ENCODE data around the gene SV2A.
"Not testable (repeated sequence)": the region's sequence is repeated elsewhere in the genome, so short reads cannot be mapped to it uniquely, and the experiment has no call there.

Gene SV2A

DNA sequence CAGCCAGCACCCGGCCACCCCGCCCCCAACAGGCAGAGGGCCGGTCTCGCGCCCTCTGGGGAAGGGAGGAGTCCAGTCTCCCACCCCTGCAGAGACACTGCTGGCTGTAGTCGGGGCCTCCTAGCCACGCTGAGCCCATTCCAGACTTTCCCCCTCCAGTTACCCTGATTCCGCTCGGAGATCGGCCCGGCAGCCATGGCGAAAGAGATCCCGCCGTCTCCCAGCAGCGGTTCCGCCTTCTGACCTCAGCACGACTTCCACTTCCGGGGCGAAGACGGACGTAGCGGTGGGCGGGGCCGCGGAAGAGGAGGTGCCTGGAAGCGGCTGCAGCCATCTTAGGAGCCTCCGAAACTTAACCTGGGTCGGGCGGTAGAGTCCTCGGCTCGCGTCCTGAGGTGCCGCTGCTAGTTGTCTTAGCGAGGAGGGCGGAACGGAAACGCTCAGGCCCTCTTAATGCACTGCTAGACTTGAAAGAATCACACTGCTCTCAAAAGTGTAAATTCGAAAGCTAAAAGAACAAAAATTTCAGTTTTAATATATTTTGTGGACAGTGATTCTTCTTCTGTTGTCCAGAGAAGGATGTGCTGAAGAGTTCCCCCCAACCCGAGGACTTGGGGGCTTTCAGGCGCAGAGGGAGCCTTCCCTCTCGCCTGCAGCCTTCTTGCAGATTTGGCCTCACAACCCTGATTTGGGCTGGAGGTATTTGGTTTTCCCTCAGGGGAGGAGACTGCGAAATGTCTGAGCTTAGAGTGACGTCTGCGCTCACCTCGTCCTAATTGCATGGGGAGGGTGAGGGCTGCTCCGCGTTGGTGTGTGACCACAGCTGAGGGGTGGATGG is 10.1 kb upstream of the SV2A start, which contains the start of gene SF3B4:
Gene SF3B4, minus strand, starts transcription at position 241 of the 838 bp plus-strand sequence. Its CDS starts 44 bp downstream, at position 197.
- DNase-seq: peak; percentile 96

- DNase-seq: no peak
These were observed 9.5 kb upstream of the SV2A start for GRCh38 chr1:149927056-149927562.

- DNase-seq: no peak
These were observed 8.7 kb upstream of the SV2A start for GRCh38 chr1:149926296-149926695.

GRCh38 chr1:149925751-149926150 is 8.1 kb upstream of the SV2A start:
- no peak for DNase-seq

- no peak for DNase-seq
These were observed 7.7 kb upstream of the SV2A start for GRCh38 chr1:149925345-149925744.

DNA sequence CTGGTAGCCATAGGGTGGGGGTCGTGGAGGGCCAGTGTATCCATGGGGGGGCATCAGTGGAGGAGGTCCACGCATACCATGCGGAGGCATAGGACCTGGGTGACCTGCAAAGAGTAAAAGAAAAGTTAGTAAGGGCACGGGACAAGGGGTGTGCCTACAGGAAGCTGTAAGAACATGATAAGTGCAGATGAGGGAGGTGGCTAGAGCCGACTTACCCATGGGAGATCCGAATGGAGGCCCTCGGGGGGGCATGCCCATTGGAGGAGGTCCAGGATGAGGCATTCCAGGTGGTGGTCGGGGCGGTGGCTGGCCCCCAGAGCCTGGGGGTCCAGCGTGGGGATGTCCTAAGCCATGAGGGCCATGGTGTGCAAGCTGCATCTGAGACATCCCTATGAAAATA is 6.0 kb upstream of the SV2A start:
- DNase-seq: no peak

DNA sequence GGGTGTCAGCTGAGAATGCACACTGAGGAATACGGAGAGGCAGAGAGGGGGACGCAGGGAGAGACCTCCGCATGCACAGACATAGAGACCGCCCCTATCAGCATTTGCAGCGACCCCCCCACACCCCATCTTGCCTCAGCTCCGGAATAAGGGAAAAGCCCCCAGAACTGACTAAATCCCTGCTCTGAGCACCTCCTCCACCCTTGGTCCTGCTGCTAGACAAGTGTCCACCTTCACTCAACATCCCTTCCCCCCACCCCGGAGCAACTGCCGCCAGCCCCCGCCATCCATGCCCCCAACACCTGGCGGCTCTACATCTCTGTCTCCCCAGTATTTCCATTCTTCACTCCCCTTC is 769 bp downstream of the SV2A start:
- no peak for DNase-seq

DNA sequence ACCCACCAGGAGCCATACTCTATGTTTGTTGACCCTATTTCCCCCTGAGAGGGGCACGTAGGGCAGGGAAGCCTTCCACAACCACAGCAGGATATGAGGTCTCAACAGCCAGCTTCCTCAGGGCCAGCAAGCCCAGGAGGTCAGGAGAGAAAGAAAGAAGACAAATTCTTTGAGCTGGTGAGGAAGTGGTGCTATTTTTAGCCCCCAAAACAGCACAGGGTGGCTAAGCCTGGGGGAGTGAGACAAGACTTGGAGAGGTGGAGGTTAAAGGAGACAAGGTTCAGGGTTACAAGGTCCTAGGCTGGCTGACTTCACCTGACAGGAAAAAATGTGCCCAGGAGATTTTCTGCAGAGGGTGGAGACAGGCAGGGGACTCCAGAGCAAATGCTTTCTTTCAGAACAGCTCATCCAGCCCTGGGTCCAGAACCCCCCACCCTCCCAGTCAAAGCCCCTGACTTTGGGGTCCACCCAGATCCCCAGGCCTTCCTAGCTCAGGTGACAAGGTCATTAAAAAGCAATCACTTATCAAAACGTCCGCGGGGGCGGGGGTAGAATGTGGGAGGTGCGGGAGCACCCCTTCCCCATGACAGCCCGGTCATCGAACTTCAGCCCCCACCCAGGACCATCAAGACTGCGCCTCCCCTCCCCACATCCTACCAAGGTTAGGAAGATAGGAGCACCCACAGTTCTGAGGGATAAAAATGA is 1.3 kb downstream of the SV2A start:
- no peak for DNase-seq

- DNase-seq: no peak
These were observed 2.0 kb downstream of the SV2A start for GRCh38 chr1:149915429-149916192.

GRCh38 chr1:149914545-149914944 is 3.1 kb downstream of the SV2A start:
- no peak for DNase-seq

- DNase-seq: no peak
These were observed 11.0 kb downstream of the SV2A start for GRCh38 chr1:149906570-149907075.

DNA sequence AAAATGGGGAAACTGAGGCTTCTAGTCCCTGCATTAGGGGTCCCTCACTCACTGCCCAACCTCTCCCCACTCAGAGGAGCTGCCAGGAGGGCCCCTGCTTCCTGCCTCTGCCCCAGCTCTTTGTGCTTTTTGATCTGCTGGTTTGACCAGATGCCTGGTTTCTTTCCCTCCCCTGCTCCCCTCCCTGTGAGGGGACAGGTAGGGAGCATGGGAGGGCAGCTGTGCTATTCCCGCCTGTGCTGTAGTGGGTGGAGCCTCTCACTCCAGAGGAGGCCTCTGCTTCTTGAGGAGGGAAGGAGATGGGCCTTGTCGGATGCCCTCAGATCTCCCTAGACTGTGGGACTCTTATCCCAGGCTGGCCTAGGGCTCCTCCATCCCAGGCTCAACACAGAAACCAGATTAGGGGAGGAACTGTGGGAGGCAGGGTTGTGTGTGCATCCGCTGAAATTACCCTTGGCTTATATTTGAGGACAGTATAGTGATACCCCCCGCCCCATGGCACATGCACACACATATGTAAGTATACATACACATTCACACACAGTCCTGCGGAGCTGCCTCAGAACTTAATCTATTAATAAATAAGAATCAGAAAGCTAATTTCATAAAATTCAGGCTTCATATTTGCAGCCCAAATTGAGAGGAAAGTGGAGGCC is 13.7 kb downstream of the SV2A start:
- DNase-seq: no peak

DNA sequence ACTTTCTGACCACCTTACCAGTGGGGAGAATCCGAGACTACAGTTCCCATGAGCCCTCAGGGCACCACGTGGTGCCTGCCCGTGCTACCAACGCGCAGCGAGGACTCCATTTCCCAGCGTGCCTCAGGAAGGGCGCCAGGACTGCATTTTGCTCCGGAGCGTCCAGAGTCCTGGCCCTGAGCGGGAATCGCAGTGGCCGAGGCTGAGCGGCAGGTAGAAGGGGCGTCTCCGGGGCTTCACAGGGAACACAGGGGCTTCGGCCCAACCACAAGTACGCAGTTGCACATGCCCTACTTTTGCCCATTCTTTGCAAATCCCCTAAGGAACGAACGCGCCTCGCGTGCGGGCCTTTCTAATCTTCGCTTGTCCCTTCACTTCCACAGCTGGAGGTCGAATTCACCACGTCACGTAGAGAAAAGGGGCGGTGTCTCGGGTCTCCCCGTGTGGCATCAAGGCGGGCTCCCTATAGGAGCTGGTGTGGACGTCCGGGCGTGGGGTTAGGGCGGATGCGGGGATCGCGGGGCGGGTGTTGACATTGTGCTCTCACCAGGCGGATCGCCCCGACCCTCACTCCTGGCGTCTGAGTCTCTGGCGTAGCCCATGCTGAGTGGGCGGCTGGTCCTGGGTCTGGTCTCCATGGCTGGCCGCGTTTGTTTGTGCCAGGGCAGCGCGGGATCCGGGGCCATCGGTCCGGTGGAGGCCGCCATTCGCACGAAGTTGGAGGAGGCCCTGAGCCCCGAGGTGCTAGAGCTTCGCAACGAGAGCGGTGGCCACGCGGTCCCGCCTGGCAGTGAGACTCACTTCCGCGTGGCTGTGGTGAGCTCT is 18.0 kb downstream of the SV2A start, which contains the start of gene BOLA1:
Gene BOLA1, plus strand, starts transcription at position 109 of the 825 bp plus-strand sequence. Its CDS starts 492 bp downstream, at position 601.
- DNase-seq: peak; percentile 92

DNA sequence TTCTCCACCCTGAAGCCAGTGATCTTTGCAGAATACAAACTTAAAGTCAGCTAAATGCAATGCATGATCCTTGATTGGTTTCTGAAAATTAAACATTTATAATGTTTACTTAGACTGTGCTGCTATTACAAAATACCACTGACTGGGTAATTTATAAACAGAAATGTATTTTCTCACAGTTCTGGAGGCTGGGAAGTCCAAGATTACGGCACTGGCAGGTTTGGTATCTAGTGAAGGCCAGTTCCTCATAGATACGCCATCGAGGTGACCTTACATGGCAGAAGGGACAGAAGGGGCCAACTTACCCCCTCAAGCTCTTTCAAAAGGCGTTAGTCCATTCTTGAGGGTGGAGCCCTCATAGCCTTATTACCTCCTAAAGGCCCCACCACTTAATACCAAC is 21.1 kb downstream of the SV2A start:
- DNase-seq: no peak

GRCh38 chr1:149888999-149889289 is 28.7 kb downstream of the SV2A start:
- no peak for DNase-seq

DNA sequence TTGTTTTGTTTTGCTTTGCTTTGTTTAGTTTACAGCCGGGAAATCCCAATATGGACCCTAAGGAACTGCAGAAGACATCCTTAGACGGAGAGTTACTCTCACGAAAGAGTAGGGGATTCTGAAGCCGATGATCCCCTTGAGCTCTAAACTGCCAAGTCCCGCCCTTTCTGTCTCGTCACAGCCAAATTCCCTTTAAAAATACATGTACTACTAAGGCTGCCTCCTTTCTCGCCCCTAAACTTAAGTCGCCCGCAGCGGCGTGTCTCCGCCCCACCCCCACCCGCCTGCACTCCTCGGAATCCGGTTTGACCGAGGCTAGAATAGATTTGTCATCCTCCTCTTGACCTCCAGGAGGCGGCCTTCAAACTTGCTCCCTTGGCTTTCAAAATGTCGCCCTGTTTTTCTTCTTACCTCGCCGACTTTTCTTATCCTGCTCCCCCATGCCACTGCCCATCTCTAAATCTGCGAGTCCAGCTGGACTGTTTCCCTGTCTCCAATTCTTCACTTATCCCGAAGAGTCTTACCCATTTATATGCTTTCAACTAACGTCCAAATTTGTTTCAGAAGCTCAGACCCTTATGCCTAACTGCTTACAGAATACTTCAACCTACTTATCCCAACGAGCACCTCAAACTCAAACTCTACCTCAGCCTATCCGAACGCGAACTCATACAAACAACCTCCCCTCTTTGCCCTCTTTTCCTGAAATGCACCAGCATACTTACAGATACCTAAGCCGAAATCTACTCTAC is 29.2 kb downstream of the SV2A start:
- peak; percentile 87 for DNase-seq

DNA sequence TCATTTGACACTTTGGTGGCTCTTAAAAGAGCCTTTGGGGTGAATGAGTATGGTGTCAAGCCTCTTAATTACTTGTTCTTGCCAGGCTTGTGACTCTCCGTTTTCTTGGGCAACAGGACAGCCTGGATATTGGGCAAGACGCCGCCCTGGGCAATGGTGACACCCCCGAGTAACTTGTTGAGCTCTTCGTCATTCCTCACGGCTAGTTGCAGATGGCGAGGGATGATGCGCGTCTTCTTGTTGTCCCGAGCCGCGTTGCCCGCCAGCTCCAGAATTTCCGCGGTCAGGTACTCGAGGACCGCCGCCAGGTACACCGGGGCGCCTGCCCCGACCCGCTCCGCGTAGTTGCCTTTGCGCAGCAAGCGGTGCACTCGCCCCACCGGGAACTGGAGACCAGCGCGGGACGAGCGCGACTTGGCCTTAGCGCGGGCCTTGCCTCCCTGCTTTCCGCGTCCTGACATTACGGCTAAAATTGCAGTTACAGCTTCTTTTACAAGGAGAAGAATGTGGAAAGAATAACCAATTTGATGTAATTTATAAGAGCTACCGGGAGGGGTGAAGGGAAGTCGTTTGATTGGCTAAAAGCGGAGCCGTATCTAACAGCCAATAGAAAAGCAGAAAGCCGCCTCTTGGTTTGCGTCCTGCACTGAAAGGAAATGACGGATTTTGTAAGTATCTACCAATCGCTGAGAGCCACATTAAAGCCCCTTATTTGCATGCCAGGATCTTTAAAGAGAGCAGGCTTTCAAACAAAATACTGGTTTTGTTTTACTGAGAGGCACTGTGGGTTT is 30.0 kb downstream of the SV2A start:
- DNase-seq: peak; percentile 90

- DNase-seq: not testable (repeated sequence)
These were observed 30.5 kb downstream of the SV2A start for GRCh38 chr1:149887196-149887455.

- peak; percentile 95 for DNase-seq
These were observed 31.0 kb downstream of the SV2A start for GRCh38 chr1:149886396-149887195.

DNA sequence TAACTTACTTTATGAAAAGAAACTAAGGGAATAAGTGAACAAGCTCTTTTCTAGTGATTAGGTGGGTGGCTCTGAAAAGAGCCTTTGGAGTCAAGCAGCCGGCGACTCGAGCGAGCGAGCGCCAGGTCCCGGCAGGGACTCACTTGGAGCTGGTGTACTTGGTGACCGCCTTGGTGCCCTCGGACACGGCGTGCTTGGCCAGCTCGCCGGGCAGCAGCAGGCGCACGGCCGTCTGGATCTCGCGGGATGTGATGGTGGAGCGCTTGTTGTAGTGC is 31.6 kb downstream of the SV2A start:
- not testable (repeated sequence) for DNase-seq
